Stimulated activated CD8-positive, alpha-beta memory T cell treated with anti-CD3 and anti-CD28 coated beads, Interleukin-12 subunit alpha, Interleukin-12 subunit beta, amount 100 ng/mL, for 24 hours (primary cell): ENCODE measurements around the gene GOLGA5.
"Not testable (repeated sequence)": the region's sequence is repeated elsewhere in the genome, so short reads cannot be mapped to it uniquely, and the experiment has no call there.

ENCODE experiments used
- DNase-seq: peaks from one replicate; pipeline ENCODE4 v3.0.0-alpha.2; 2020; ENCODE audit errors: extremely low read depth

Gene GOLGA5

GRCh38 chr14:92780444-92781232 lies 13.5 kb upstream of the GOLGA5 start:
- no peak for DNase-seq

GRCh38 chr14:92781350-92781749 lies 12.8 kb upstream of the GOLGA5 start:
- DNase-seq = no peak

DNA sequence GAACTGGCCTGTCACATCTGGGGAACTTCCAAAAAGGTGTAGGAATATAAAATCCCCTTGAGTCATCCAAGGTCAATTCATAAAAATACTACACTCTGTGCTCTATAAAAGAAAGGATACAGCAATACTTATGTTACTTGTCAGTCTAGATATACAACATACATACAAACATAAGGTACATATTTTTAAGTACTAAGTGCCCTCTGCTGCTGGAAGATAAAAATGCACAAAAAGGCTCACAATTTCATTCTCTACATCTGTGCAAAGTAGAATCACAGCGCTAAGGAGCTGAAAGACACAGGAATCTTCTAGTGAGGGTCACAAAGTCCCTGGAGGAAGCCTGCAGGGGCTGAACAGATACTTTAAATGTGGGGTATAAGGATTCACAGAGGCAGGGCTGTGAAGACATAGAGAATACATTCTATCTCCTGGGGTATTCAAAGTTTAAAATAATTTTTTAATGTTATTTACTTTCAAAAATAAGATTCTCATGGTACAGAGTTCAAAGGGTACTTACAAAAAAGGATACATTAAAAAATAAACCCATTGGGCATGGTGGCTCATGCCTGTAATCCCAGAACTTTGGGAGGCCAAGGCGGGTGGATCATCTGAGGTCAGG lies 10.2 kb upstream of the GOLGA5 start:
- no peak for DNase-seq

- no peak for DNase-seq
Measured at GRCh38 chr14:92785667-92786426, 8.3 kb upstream of the GOLGA5 start.

GRCh38 chr14:92786427-92786756 lies 7.7 kb upstream of the GOLGA5 start:
- DNase-seq = no peak

DNA sequence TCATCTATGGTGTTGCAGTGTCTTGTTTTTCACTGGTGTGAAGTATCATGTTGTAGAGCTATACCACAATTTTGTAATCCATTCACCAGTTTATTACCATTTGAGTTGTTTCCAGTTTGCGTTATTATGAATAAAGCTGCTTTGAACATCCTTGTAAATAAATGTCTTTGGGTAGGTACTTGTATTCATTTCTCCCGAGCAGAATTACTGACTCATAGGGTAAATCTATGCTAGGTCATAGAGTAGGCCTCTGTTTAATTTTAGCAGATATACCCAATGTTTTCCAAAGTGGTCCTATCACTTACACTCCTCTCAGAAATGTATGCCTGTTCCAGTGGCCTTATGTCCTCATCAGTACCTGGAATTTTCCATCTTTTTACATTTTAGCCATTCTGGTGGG lies 6.6 kb upstream of the GOLGA5 start:
- DNase-seq = no peak

DNA sequence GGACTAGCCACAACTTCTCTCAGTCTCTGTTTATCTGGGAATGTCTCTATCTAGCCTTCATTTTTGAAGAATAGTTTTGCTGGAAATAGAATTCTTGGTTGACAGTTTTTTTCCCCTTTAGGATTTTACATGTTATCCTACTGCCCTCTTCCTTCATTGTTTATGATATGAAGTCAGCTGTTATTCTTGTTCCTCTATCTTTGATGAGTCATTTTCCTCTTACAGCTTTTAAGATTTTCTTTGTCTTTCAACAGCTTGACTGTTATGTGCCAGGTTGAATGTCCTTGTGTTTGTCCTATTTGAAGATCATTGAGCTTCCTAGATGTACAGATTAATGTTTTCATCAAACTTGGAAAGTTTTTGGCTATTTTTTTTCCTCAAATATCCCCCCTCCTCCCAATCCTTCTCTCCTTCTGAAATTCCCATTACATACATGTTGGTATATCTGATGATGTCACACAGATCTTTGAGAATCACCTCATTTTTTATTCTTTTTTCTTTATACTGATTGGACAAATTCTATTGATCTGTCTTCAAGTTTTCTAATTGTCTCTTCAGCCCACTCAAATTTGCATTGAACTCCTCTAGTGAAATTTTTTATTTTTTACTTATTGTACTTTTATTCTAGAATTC lies 4.5 kb upstream of the GOLGA5 start:
- no peak for DNase-seq

- no peak for DNase-seq
Measured at GRCh38 chr14:92792885-92793284, 1.2 kb upstream of the GOLGA5 start.

DNA sequence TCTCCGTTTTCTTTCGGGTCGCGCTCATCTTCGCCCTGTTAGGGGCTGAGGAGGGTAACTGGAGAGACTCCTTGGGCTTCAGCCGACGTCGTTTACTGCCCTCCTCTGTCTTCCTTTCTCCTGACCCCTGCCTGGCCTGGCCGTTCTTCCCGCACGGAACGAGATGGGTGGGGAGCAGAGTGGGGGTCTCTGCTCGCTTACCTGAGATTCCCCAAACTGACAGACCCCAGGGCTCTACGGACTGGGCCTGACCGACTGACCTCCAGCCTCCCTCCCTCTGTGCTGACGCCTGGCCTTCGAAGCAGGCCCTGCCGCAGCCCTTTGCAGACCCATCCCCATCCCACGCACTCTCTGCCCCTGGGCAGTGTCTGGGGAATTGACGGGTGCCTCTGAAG lies 439 bp downstream of the GOLGA5 start:
- DNase-seq = no peak

DNA sequence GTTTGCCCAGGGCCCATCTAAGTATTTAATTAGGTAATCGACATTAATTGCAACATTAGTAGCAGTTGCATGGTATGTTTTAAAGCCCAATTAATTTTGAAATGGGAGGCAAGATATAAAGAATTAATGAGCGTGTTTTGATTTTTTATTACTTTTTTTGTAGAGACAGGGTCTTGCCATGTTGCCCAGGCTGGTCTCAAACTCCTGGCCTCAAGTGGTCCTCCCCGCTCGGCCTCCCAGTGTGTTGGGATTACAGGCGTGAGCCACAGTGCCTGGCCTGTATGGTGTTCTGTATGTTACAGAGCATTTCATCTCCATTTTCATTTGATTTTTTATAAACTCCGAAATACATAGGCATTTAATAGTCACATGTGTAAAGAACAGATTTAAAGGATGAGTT lies 856 bp downstream of the GOLGA5 start:
- DNase-seq = no peak

GRCh38 chr14:92797935-92798653 lies 4.0 kb downstream of the GOLGA5 start:
- DNase-seq = no peak

GRCh38 chr14:92798811-92799210 lies 4.7 kb downstream of the GOLGA5 start:
- no peak for DNase-seq

GRCh38 chr14:92800012-92800411 lies 5.9 kb downstream of the GOLGA5 start:
- DNase-seq = no peak

DNA sequence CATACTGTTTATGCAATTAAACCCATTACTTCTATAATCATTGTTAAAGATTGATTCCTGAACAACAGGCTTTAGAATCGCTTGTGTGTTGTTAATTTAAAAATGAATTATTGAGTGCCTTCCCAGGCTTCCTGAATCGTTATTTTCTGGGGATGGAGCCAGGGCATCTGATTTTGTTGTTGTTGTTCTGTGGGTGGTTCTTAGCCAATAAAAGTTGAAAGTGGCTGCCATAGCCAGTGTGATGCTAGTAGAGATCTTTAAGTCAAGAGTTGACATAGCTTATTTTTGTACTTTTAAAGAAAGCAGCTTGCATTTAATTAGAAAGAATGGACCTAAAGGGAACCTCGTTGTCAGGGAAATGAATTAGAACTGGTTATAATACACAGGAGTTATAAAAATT lies 6.4 kb downstream of the GOLGA5 start:
- no peak for DNase-seq

DNA sequence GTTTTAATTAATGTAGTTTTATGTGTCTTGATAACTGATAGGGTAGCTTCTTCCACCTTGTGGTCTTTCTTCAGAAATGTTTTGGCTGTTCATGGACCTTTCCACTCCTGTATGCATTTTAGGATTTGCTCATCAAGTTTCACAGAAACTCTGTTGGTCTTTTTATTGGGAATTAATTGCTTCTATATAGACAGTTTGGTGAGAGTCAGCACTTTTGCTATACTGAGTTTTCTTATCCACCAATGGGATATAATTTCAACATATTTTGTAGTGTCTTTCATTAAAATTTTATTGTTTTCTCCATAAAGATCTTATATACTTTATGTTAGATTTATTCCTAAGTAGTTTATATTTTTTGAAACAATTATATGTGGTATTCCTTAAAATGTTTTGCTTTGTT lies 7.8 kb downstream of the GOLGA5 start:
- no peak for DNase-seq

DNA sequence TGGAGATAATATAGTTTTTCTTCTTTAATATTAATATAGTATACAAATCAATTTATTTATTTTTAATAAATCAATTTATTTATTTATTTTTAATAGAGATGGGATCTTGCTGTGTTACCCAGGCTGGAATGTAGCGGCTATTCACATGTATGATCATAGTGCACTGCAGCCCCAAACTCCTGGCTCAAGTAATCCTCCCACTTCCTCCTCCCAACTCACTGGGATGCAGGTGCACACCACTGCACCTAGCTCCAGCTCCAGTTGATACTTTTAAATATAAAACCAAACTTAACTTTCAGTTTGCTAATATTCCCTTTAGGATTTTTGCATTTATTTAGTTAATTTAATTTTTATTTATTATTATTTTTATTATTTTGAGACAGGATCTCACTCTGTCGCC lies 8.6 kb downstream of the GOLGA5 start:
- DNase-seq = no peak

DNA sequence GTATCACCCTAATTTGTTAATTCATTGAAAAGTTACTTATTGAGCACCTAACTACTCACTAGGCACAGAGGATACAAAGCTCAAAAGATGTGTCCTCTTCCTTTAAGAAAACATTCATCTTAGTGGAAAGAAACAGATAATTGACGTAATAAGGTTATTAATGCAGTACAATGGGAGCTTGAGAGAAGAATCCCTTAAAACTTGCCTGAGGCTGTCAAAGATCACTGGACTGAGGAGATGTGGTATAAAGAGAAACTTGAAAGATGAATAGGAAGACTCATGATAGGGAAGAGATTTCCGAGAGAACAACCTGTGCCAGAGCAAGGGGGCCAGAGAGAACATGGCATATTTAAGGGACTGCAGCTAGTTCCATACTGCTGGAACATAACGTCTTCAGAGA lies 19.1 kb downstream of the GOLGA5 start:
- no peak for DNase-seq

DNA sequence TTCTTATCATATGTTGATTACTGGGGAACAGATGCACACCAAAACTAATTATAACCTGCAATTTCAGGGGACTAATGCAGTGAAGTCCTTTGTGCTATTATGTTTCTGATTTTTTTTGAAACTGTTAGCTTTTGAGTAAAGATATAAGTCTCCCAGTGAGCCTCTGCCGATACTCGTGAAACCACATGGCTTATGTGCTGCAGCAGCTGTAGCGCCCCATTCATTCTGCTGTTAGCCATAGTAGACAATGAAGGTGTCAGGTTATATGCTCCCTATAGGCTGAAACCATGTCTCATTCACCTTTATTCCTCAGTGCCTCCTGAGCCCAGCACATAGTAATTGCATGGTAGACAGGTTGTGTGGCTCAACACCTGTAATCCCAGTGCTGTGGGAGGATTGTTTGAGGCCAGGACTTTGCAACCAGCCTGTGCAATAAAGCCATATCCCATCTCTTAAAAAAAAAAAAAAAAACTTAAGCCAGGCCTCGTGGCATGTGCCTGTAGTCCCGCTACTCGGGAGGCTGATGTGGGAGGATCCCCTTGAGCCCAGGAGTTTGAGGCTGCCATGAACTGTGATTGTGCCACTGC lies 25.0 kb downstream of the GOLGA5 start:
- no peak for DNase-seq

- DNase-seq = not testable (repeated sequence)
Measured at GRCh38 chr14:92819680-92820535, 25.8 kb downstream of the GOLGA5 start.

DNA sequence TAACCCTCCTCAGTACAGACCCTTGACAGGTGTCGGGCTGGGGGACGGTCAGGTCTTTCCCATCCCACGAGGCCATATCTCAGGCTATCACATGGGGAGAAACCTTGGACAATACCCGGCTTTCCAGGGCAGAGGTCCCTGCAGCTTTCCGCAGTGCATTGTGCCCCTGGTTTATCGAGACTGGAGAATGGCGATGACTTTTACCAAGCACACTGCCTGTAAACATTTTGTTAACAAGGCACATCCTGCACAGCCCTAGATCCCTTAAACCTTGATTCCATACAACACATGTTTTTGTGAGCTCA lies 26.4 kb downstream of the GOLGA5 start:
- DNase-seq = not testable (repeated sequence)

DNA sequence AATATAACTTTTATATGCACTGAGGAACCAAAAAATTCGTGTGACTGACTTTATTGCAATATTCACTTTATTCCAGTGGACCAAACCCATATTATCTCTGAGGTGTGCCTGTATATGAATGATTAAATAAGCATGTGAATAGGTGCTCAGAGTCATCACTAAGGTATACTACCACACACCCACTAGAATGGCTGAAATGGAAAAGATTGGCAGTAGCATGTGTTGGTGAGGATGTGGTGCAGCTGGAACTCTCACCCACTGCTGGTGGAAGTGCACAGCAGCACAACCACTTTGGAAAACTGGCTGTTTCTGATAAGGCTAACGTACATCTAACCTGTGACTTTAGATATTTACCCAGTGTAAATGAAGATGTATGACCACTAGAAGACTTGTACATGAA lies 36.8 kb downstream of the GOLGA5 start:
- no peak for DNase-seq
